ENCODE measurements around the gene TRAF7.
"Not testable (repeated sequence)": the region's sequence is repeated elsewhere in the genome, so short reads cannot be mapped to it uniquely, and the experiment has no call there.

The TRAF7 gene

DNA sequence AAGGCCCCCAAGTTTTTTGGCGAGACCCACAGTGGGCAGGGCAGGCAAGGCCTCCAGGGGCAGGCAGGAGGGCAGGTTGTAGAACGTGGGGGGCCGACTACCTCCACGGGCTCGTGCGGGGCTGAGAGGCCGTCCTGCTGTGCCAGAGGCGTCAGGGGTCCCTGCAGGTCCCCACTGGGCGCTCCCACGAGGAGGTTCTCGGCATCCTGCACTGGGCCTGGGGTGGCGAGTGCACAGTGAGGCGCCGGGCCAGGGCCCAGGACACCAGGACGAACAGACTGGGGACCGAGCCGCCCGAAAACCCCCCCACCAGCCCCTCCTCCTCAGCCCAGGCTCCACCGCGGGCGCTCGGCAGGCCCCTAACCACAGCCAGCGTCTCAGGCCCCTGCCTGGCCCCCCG, 39.2 kb upstream of the TRAF7 start:
- H3K36me3 Mint-ChIP-seq (ENCODE audit: low read depth); H3K4me1 Mint-ChIP-seq (ENCODE audit: low read depth); H3K27ac Mint-ChIP-seq; H3K4me3 Mint-ChIP-seq; H3K9me3 Mint-ChIP-seq; H3K27me3 Mint-ChIP-seq: not testable (repeated sequence)

DNA sequence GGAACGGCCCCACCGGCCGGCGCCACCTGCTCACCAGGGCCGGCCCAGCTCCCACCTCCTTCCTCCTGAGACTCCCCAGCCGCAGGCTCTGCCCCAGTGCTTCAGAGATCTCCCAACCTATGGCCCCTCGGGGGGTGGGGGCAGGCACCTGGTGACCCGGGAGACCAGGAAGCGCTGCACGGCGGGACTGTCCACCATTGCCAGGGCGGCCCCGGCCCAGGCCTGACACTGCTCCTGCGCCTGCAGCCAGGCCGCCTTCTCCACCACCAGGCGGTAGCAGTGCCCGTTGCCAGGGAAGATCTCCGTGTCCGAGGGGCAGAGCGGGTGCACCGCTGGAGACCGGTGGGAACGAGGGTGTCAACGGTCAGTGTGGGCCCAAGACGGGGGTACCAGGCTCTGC, 38.2 kb upstream of the TRAF7 start:
- not testable (repeated sequence) for H3K36me3 Mint-ChIP-seq (ENCODE audit: low read depth); H3K27me3 Mint-ChIP-seq; H3K4me3 Mint-ChIP-seq; H3K4me1 Mint-ChIP-seq (ENCODE audit: low read depth); H3K27ac Mint-ChIP-seq; H3K9me3 Mint-ChIP-seq

DNA sequence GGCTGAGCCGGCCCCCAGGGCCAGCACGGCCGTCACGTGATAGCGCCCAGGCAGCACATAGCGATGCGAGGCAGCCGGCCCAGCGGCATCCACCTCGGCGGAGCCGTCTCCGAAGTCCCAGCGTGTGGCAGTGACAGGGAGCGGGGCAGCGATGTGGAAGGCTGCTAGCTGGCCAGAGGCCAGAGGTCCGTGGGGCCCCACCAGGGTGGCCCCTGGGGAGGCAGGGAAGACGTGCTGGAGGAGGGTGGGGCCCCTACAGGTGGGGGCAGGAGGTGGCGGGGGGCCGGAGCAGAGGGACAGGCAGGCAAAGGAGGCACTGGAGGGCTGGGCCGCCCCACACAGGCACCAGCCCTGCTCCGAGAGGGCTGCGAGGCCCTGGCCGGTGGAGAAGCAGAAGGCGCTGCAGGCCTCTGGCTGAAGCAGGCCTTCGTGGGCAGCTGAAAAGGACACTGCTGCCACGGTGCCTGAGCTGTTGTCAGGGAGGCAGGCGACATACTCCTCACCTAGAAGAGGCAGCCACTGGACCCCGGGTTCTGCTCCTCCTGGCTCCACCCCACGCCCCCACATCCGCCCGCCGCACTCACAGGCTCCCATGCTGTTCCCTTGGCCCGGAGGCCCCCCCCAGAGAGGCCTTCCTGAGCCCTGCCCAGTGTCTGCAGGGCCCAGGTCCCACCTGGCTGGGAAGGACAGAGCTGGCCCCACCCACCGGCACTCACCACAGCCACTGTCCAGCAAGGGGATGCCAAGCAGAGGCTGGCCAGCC, 37.4 kb upstream of the TRAF7 start:
- not testable (repeated sequence) for H3K36me3 Mint-ChIP-seq (ENCODE audit: low read depth); H3K27ac Mint-ChIP-seq; H3K9me3 Mint-ChIP-seq; H3K4me1 Mint-ChIP-seq (ENCODE audit: low read depth); H3K27me3 Mint-ChIP-seq; H3K4me3 Mint-ChIP-seq

DNA sequence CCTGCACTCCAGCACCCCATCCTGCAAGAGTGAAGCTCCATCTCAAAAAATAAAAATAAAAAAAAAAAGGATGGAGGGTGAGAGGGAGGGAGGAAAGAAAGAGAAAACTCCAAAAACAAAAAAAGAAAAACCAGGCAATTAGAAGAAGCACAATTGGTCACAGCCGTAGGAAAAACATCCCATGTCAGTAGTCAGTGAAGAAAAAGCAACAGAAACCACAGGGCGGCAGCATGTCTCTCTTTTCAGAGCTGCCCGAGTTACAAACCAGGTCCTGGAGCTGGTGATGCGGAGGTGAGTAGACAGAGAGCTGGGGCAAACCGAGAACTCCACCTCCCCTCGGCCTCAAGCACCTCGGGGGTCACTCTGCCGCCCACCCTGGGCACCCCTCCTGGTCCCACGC, 34.3 kb upstream of the TRAF7 start:
- H3K27ac Mint-ChIP-seq, H3K4me3 Mint-ChIP-seq: not testable (repeated sequence)

DNA sequence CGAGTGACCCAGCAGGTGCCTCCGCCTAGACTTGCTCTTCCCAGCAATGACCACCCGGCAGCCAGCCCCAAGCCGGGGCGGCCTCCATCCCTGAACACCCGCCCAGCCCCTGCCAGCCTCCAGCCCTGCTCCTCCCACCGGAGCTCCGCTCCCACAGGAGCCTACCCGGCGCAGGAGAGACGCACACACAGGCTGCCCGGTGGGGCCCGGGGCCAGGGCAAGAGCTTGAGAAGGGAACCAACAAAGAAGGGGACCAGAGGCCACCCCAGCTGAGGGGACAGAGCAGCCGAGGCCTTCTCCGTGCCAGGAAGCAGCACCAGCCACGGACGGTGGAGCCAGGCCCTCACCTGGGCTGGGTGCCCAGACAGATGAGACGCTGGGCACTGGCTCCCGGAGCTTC, 33.7 kb upstream of the TRAF7 start:
- Mint-ChIP-seq H3K27me3 (no peaks in the 10 kb centered on the region), H3K27ac (no peak overlapping the region), H3K36me3 (ENCODE audit: low read depth) (no peaks in the 10 kb centered on the region), H3K4me3 (no peak overlapping the region), H3K4me1 (ENCODE audit: low read depth) (peaks cover 8% of the 10 kb centered on the region), H3K9me3 (no peaks in the 10 kb centered on the region)

More for the DNA sequence above, 34.3 kb upstream of the TRAF7 start:
- not testable (repeated sequence) for H3K4me1 Mint-ChIP-seq (ENCODE audit: low read depth); H3K36me3 Mint-ChIP-seq (ENCODE audit: low read depth); H3K27me3 Mint-ChIP-seq; H3K9me3 Mint-ChIP-seq

DNA sequence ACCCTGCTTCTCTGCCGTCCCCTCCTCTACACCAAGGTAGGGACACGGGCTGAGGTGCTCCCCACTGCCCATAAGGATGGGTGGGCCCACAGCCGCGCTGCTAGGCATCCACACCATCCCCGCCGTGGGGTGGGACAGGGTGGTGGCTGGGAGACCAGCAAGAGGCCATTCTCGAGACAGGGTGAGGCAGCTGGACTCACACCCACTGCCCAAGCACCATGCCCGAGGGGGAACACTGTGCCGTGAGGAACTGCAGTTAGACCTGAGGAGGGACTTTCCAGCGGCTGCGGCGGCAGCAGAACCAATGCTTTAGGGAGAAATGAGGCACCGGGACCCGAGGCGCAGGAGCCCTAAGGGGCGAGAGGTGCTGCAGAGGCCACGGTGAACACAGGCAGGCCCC, 33.2 kb upstream of the TRAF7 start:
- Mint-ChIP-seq H3K4me3 (no peak overlapping the region), H3K4me1 (ENCODE audit: low read depth) (peaks cover 11% of the 10 kb centered on the region), H3K27me3 (no peaks in the 10 kb centered on the region), H3K27ac (no peak overlapping the region), H3K9me3 (no peaks in the 10 kb centered on the region), H3K36me3 (ENCODE audit: low read depth) (no peaks in the 10 kb centered on the region)

DNA sequence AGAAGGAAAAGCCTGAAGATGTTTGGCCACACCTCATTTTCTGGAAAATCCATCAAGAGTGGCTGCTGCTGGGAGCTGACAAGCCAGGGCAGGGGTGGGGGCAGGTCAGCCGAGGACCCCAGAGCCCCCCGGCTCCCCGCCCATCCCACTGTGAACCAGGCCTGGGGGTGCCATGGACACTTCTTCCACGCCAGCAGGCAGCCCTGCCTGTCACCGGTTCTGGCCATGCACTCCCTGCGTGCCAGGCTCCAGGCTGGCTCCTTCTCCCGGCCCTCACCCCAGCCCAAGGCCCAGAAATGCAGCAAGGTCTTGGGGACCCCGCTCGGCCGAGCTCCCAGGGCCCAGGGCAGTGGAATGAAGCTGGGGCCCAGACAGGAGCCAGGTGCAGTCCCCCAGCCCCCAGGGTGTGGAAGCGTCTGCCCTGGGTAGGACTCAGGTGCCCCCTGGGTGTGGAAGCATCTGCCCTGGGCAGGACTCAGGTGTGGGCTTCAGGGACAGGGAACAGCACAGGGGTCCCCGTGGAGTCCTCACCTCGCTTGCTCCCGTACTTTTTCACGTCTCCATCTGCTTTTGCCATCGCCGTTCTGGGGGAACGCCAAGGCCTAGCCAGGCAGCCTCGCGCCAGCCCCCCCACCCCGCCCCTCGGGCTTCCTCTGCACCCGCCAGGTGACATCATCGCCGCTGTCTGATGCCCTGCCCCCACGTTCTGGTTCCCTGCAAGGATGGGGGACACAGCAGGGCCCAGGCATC, 32.5 kb upstream of the TRAF7 start:
- H3K4me3 Mint-ChIP-seq = not testable (repeated sequence)

DNA sequence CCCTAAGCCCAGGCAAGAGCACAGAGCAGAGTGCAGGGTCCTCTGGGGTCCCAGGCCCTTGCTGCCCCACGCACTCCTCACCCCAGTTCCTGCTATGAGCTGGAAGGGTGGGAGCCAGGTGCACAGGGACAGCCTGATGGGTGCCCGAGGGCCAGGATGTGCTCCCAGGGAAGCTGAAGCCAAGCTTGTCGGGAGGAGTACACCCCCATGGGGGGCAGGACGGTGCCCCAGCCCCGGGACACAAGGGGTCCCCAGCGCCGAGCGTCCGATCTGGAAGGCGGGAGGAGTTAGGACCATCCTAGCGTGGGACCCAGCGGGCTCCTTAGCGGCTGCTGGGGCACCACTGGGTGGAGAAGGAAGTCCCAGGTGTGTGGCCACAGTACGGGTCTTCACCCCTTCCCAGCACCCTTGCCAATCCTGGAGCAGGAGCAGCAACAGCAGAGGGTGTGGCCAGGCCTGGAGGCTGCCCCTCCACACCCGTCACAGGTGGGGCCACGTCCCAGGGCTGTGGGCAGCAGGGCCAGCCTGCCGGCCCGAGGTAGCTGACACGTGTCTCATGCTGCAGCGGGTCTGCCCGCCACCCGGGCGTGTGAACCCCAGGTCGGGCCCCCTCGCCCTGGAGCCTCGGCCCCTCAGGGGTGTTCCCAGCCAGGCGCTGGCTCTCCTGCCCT, 31.7 kb upstream of the TRAF7 start:
- not testable (repeated sequence) for H3K27me3 Mint-ChIP-seq; H3K4me3 Mint-ChIP-seq; H3K9me3 Mint-ChIP-seq; H3K27ac Mint-ChIP-seq; H3K36me3 Mint-ChIP-seq (ENCODE audit: low read depth)
- peaks cover 18% of the 10 kb centered on the region for H3K4me1 Mint-ChIP-seq (ENCODE audit: low read depth)

More for the DNA sequence above, 32.5 kb upstream of the TRAF7 start:
- H3K9me3 Mint-ChIP-seq; H3K27ac Mint-ChIP-seq; H3K27me3 Mint-ChIP-seq; H3K36me3 Mint-ChIP-seq (ENCODE audit: low read depth): not testable (repeated sequence)
- H3K4me1 Mint-ChIP-seq (ENCODE audit: low read depth) = peaks cover 11% of the 10 kb centered on the region

DNA sequence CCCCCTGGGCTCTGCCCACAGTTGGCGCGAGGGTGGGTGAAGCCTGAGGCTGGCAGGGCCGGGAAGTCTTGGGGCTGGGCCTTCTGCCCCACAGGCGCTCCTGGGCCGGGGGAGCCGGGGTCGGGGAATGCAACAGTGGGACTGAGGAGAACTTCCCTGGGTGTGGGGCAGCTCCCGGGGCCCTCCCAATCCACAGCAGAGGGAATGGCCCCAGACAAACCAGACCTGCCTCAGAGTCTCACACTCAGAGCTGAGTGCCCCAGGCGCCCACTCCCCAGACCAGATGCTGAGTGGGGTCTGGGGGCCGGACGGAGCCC, 31.2 kb upstream of the TRAF7 start:
- H3K4me3 Mint-ChIP-seq; H3K9me3 Mint-ChIP-seq; H3K36me3 Mint-ChIP-seq (ENCODE audit: low read depth); H3K27me3 Mint-ChIP-seq; H3K27ac Mint-ChIP-seq: not testable (repeated sequence)
- peaks cover 20% of the 10 kb centered on the region for H3K4me1 Mint-ChIP-seq (ENCODE audit: low read depth)

DNA sequence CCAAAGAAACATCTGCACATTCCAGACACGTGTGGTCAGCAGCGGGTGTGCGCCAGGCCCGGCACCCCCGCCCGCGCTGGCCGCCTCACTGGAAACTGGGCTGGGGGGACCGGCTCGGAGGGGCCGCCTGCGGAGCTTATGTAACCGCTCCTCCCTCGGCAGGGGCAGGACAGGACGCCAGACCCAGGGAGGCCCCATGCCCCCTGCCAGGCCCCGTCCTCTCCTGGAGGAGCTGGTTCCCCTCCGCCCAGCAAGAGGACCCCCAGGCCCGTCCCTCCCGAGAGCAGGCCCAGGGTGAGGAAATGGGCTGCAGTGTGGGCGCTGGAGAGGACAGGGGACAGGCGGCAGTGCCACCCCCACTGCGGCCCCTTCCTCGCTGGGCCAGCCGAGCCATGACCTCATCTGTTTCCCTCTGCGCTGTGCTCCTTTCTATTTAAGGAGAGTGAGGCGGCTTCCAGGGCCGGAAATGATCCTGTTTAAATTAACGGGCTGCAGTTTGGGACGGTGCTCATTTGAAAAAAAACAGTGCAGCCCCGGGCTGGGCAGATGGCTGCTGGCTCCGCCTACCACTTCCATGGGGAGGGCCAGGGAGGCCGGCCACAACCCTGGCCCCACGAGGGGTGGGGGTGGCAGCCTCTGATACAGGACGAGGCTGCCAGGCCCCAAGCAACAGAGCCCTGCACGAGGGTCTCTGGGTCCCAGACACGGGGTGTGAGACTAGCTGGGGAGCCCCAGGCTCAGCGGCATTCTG, 30.7 kb upstream of the TRAF7 start:
- peaks cover 22% of the 10 kb centered on the region for H3K4me1 Mint-ChIP-seq (ENCODE audit: low read depth)
- not testable (repeated sequence) for H3K36me3 Mint-ChIP-seq (ENCODE audit: low read depth); H3K27me3 Mint-ChIP-seq; H3K4me3 Mint-ChIP-seq; H3K9me3 Mint-ChIP-seq; H3K27ac Mint-ChIP-seq

DNA sequence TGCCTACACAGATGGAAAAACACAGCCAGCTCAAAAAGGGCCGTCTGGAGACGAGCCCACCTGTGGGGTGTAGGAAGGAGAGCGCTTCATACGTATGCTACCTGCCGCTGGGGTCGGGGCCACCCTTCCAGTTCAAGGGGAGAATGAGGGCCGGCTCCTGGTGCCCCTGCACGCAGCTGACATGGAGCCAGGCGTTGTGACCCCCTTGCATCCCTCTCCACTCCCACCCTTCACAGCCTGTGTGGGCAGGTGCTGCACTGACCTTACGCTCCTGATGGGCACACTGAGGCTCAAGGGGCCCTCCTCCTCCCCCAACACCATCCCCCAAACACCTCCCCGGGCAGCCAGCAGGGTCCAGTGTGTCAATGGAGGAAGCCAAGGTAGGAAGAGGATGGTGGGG, 30.0 kb upstream of the TRAF7 start:
- H3K9me3 Mint-ChIP-seq; H3K36me3 Mint-ChIP-seq (ENCODE audit: low read depth); H3K27ac Mint-ChIP-seq; H3K4me3 Mint-ChIP-seq; H3K27me3 Mint-ChIP-seq: not testable (repeated sequence)
- H3K4me1 Mint-ChIP-seq (ENCODE audit: low read depth) = peaks cover 22% of the 10 kb centered on the region

DNA sequence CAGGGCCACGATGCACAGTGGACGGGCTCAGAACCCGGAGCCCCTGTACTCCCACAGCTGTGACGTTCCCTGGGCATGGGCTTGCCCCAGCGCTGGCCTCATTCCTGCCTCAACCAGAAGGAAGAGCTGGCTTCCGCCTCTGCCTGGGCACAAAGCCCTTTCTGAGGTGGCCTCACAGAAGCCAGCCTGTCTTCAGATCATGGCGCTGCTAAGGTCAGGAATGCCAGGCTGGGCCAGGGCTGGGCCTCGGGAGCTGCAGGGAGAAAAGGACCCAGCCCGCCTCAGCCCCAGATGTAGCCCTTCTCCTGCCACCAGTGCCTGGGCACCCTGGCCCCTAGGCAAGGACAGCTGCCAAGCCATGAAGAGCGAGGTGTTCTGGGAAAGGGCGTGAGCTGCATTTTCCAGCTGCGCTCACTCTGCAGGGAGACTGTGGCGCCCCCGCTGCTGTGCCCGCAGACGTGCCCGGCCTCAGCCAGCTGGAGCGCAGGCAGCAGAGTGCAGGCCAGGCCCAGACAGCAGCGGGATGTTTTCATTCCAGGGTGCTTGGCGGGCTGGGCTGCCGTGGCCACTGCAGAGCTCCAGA, 29.3 kb upstream of the TRAF7 start:
- H3K27me3 Mint-ChIP-seq; H3K36me3 Mint-ChIP-seq (ENCODE audit: low read depth); H3K4me3 Mint-ChIP-seq; H3K27ac Mint-ChIP-seq; H3K9me3 Mint-ChIP-seq: not testable (repeated sequence)
- peaks cover 22% of the 10 kb centered on the region for H3K4me1 Mint-ChIP-seq (ENCODE audit: low read depth)

DNA sequence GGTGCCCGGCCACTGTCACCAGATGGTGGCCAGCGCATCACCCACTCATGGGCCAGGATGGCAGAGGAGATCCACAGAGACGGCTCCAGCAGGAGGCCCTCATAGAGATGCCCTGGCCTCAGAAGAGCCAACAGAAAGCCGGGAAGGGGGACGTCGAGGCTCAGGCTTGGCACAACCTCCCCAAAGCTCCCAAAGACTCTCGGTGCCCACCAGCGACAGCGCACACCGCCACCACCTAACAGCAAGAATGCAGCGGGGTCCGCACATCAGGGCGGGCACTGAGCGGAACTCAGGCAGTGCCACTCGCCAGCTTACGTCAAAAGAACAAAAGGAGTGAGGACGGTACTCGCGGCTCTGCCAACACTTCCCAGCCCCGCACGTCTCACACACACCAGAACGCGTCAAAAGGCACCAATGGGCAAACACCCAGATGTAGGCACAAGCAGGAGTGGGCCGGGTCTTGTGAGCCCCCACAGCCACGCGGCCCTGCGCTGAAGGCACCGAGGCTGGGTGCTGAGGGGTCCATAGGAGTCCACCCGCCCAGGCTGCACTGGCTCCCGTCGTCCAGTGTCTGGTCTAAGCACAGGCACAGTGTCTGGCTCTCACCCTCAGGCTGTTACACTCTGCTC, 28.5 kb upstream of the TRAF7 start:
- H3K4me3 Mint-ChIP-seq, H3K27ac Mint-ChIP-seq: not testable (repeated sequence)
- peaks cover 22% of the 10 kb centered on the region for H3K4me1 Mint-ChIP-seq (ENCODE audit: low read depth)

DNA sequence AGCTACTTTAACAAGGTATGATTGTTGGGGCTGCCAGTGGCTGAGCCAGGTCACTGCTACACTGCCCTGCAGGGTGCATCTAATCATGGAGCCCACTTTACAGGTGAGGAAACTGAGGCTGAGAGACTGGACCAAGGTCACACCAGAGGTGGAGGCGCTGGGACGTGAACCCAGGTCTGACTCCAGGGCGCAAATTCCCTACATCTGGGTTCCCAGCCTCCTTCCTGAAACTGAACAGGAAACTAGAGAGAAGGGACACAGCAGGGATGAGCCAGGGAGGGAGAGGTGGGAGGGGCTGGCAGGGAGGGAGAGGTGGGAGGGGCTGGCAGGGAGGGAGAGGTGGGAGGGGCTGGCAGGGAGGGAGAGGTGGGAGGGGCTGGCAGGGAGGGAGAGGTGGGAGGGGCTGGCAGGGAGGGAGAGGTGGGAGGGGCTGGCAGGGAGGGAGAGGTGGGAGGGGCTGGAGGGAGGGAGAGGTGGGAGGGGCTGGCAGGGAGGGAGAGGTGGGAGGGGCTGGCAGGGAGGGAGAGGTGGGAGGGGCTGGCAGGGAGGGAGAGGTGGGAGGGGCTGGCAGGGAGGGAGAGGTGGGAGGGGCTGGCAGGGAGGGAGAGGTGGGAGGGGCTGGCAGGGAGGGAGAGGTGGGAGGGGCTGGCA, 27.8 kb upstream of the TRAF7 start:
- H3K4me1 Mint-ChIP-seq (ENCODE audit: low read depth) = peaks cover 22% of the 10 kb centered on the region
- H3K27ac Mint-ChIP-seq; H3K9me3 Mint-ChIP-seq; H3K27me3 Mint-ChIP-seq; H3K36me3 Mint-ChIP-seq (ENCODE audit: low read depth); H3K4me3 Mint-ChIP-seq: not testable (repeated sequence)

More for the DNA sequence above, 28.5 kb upstream of the TRAF7 start:
- not testable (repeated sequence) for H3K36me3 Mint-ChIP-seq (ENCODE audit: low read depth); H3K27me3 Mint-ChIP-seq; H3K9me3 Mint-ChIP-seq

Measured in stimulated activated naive CD8-positive, alpha-beta T cell treated with anti-CD3 and anti-CD28 coated beads, Interleukin-15, Interleukin-2, amounts not matched to agents 100 ng/mL and 50 ng/mL, for 24 hours (primary cell).